ENCODE results near the gene AOPEP. TPM values are rescaled to one million over a fixed set of nuclear protein-coding genes. Genes with fewer than 3 reads are reported as not detected.

The AOPEP gene
- total RNA-seq, 4 donors from 2014 or later: 56.5 to 160 (median 103) TPM

DNA sequence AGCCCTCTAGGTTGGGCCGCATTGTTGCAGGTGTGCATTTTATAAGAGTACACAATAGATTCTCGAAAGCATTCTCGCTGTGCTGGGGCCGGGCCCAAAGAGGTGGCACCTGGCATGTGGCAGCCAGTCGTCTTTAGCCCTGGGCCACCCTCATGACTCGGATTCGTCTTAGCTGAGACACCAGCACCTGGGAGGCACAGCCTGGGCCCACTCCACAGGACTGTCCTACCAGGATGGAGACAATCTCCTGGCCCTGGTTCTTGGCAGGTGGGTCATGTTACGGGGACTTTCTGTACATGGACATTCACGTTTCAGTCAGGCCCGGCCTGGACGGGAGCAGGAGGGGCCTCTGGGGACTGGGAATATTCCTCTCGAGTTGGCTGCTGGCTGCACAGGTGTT is 378.5 kb downstream of the AOPEP start:
- H3K4me1 ChIP-seq: peaks cover 60 to 83% of the 10 kb centered on the region in 2 donors
- no peak overlapping the region for H3K4me3 ChIP-seq
- no peaks in the 10 kb centered on the region for H3K36me3 ChIP-seq
- in situ Hi-C loops (cut with MboI; ENCODE audit: low sequenced_read_pairs in 4 of 4) (no loop called here), intact Hi-C loops (cut with DNase I; ENCODE audit: low total_unique reads) (loop anchor here (2.0 kb wide), 1 partner anchor 22 kb away; no protein-coding TSS in a partner anchor)
- no peaks in the 10 kb centered on the region for H3K27me3 ChIP-seq
- DNase-seq (peak; percentile 89), ATAC-seq (peak; percentile 78 to 80)
- TF ChIP-seq POLR2A (IDR thresholded peaks at IDR 0.05): no peak
- TF ChIP-seq, protein P1, sequence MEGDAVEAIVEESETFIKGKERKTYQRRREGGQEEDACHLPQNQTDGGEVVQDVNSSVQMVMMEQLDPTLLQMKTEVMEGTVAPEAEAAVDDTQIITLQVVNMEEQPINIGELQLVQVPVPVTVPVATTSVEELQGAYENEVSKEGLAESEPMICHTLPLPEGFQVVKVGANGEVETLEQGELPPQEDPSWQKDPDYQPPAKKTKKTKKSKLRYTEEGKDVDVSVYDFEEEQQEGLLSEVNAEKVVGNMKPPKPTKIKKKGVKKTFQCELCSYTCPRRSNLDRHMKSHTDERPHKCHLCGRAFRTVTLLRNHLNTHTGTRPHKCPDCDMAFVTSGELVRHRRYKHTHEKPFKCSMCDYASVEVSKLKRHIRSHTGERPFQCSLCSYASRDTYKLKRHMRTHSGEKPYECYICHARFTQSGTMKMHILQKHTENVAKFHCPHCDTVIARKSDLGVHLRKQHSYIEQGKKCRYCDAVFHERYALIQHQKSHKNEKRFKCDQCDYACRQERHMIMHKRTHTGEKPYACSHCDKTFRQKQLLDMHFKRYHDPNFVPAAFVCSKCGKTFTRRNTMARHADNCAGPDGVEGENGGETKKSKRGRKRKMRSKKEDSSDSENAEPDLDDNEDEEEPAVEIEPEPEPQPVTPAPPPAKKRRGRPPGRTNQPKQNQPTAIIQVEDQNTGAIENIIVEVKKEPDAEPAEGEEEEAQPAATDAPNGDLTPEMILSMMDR (IDR thresholded peaks at IDR 0.05 in 4 of 5, conservative IDR thresholded peaks at IDR 0.05 in 1 of 5): no peak
- H3K27ac ChIP-seq: peak overlapping the region; percentile 74 to 96 (median 89)
- no peaks in the 10 kb centered on the region for H3K9me3 ChIP-seq

- DNase-seq (no peak), ATAC-seq (peak; percentile 39 to 46)
- Histone ChIP-seq H3K27ac (peak overlapping the region; percentile 74 to 96 (median 89)), H3K27me3 (no peaks in the 10 kb centered on the region), H3K9me3 (no peaks in the 10 kb centered on the region), H3K4me1 (peaks cover 60 to 83% of the 10 kb centered on the region in 2 donors), H3K4me3 (no peak overlapping the region), H3K36me3 (no peaks in the 10 kb centered on the region)
- in situ Hi-C loops (cut with MboI; ENCODE audit: low sequenced_read_pairs in 4 of 4): no loop called here
- intact Hi-C loops (cut with DNase I; ENCODE audit: low total_unique reads): loop anchor here (2.0 kb wide), 1 partner anchor 21 kb away; no protein-coding TSS in a partner anchor
- TF ChIP-seq, protein P1 (IDR thresholded peaks at IDR 0.05 in 4 of 5, conservative IDR thresholded peaks at IDR 0.05 in 1 of 5): no peak
- no peak for TF ChIP-seq POLR2A (IDR thresholded peaks at IDR 0.05)
Observed at GRCh38 chr9:95105519-95106287, 379.2 kb downstream of the AOPEP start.

GRCh38 chr9:95107001-95107749 is 380.7 kb downstream of the AOPEP start:
- no peak for DNase-seq
- Histone ChIP-seq H3K4me3 (no peak overlapping the region), H3K27me3 (no peaks in the 10 kb centered on the region), H3K4me1 (peaks cover 59 to 74% of the 10 kb centered on the region in 2 donors), H3K9me3 (no peaks in the 10 kb centered on the region), H3K36me3 (peaks cover 0 to 7% of the 10 kb centered on the region in 2 donors), H3K27ac (peak overlapping the region; percentile 42 to 96 (median 89))
- TF ChIP-seq POLR2A (IDR thresholded peaks at IDR 0.05): no peak
- TF ChIP-seq, protein P1 (IDR thresholded peaks at IDR 0.05 in 4 of 5, conservative IDR thresholded peaks at IDR 0.05 in 1 of 5): no peak
- intact Hi-C loops (cut with DNase I; ENCODE audit: low total_unique reads): no loop called here
- in situ Hi-C loops (cut with MboI; ENCODE audit: low sequenced_read_pairs in 4 of 4): no loop called here
- no peak for ATAC-seq

DNA sequence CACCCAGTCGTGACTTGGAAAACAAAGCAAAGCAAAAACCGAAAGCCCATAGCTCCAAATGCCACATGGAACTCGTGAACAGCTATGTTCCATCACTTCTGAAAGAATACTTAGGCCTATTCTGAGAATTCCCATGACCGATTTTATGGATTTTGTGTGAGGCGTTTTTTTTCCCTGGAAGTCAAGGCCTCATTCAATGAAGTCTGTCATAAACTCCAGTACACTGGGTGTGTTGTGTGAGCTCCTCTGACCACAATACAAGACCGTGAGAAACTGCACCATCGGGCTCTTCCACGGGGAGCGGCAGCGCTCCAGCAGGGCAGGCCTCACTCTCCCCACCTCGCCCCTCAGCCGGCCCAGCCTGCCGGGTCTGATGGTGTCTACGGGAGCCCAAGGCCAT is 381.5 kb downstream of the AOPEP start:
- TF ChIP-seq, protein P1 (IDR thresholded peaks at IDR 0.05 in 4 of 5, conservative IDR thresholded peaks at IDR 0.05 in 1 of 5): no peak
- TF ChIP-seq POLR2A (IDR thresholded peaks at IDR 0.05): no peak
- DNase-seq: no peak
- intact Hi-C loops (cut with DNase I; ENCODE audit: low total_unique reads) (no loop called here), in situ Hi-C loops (cut with MboI; ENCODE audit: low sequenced_read_pairs in 4 of 4) (no loop called here)
- peak overlapping the region; percentile 14 to 96 (median 54) for H3K27ac ChIP-seq
- no peaks in the 10 kb centered on the region for H3K27me3 ChIP-seq
- peaks cover 52 to 66% of the 10 kb centered on the region in 2 donors for H3K4me1 ChIP-seq
- no peak overlapping the region for H3K4me3 ChIP-seq
- H3K9me3 ChIP-seq: no peaks in the 10 kb centered on the region
- peaks cover 0 to 7% of the 10 kb centered on the region in 2 donors for H3K36me3 ChIP-seq
- no peak for ATAC-seq
